ENCODE data around the gene MMP7. TPM values are rescaled to one million over a fixed set of nuclear protein-coding genes. Genes with fewer than 3 reads are reported as not detected.

The MMP7 gene
- total RNA-seq, 1 experiment from 2014 or later, result 0.61 TPM

GRCh38 chr11:102544594-102544993 is 14.0 kb upstream of the MMP7 start:
- RAD21 ChIA-PET (ENCODE audit: low non-redundant PET in 1 of 2, low total read pairs in 2 of 2, uncharacterized antibody in 2 of 2, unreplicated experiment in 2 of 2), result interaction anchor here in 1 of 2 experiments (0.6 kb wide), 1 partner anchor 20 kb away, joined by 5 read pairs; no protein-coding TSS in a partner anchor
- Histone ChIP-seq H3K9ac (ENCODE audit: low read length) (no peak overlapping the region), H3K4me1 (ENCODE audit: control insufficient read depth in 1 of 2, insufficient read depth in 2 of 2, low read length in 2 of 2) (peaks cover 0 to 22% of the 10 kb centered on the region in 2 experiments; a peak in 3 of 4 replicates), H3K27me3 (ENCODE audit: insufficient read depth, low read length) (no peaks in the 10 kb centered on the region), H3K4me2 (ENCODE audit: low read length) (no peak overlapping the region), H3K9me2 (ENCODE audit: insufficient read depth) (no peaks in the 10 kb centered on the region), H3K79me2 (ENCODE audit: insufficient read depth, low read length) (no peaks in the 10 kb centered on the region), H4K20me1 (ENCODE audit: insufficient read depth) (no peaks in the 10 kb centered on the region), H2AFZ (ENCODE audit: low read depth, low read length, poor library complexity, severe bottlenecking) (no peak overlapping the region), H3K27ac (ENCODE audit: low read depth, low read length) (no peak overlapping the region), H3K4me3 (replicated peaks in 1 of 2; ENCODE audit: low read depth in 1 of 2, low read length in 2 of 2) (no peak overlapping the region), H3K9me3 (ENCODE audit: control insufficient read depth in 1 of 2, insufficient read depth in 1 of 2, low read depth in 1 of 2, low read length in 2 of 2) (no peaks in the 10 kb centered on the region), H3K36me3 (ENCODE audit: control insufficient read depth in 1 of 2, insufficient read depth in 2 of 2, low read length in 2 of 2) (no peaks in the 10 kb centered on the region)
- ATAC-seq, result no peak
- POLR2A ChIA-PET, result no interaction called here
- BruUV-seq (replicated peaks), result no TSS peak
- no peak for DNase-seq (ENCODE audit: low read depth, low spot score)
- TF ChIP-seq TCF7L2 (IDR thresholded peaks at IDR 0.05; ENCODE audit: borderline replicate concordance, extremely low read depth, insufficient read depth, insufficient read length) (no peak), SRF (IDR thresholded peaks at IDR 0.05; ENCODE audit: low read depth) (no peak), SP1 (IDR thresholded peaks at IDR 0.05; ENCODE audit: low read depth) (no peak), YY1 (IDR thresholded peaks at IDR 0.05; ENCODE audit: extremely low read depth, insufficient replicate concordance, low read depth, low read length) (no peak), EGR1 (IDR thresholded peaks at IDR 0.05; ENCODE audit: low read depth) (no peak), RAD21 (IDR thresholded peaks at IDR 0.05; ENCODE audit: low read depth) (no peak), CEBPB (IDR thresholded peaks at IDR 0.05; ENCODE audit: low read depth) (no peak), ZFX (IDR thresholded peaks at IDR 0.05) (no peak), POLR2A (IDR thresholded peaks at IDR 0.05; ENCODE audit: borderline replicate concordance, extremely low read depth, insufficient read depth, insufficient read length) (no peak), REST (IDR thresholded peaks at IDR 0.05; ENCODE audit: low read depth) (no peak), SIN3A (IDR thresholded peaks at IDR 0.05; ENCODE audit: low read depth) (no peak), MAX (IDR thresholded peaks at IDR 0.05) (no peak), CTCF (IDR thresholded peaks at IDR 0.05 in 2 of 3, conservative IDR thresholded peaks at IDR 0.05 in 1 of 3; ENCODE audit: borderline replicate concordance in 1 of 3, insufficient read depth in 1 of 3, low read depth in 2 of 3, low read length in 2 of 3) (no peak), POLR2AphosphoS5 (IDR thresholded peaks at IDR 0.05; ENCODE audit: low read depth, low read length) (no peak), ATF3 (IDR thresholded peaks at IDR 0.05) (no peak), ZBTB33 (IDR thresholded peaks at IDR 0.05; ENCODE audit: extremely low read depth, insufficient replicate concordance, low read length) (no peak)
- CTCF ChIA-PET, result no interaction called here
- intact Hi-C loops (cut with micrococcal nuclease), result no loop called here
